Sigmoid colon (tissue), 3 donors: ENCODE results near the gene NR2F6.

Experiments
- CTCF ChIP-seq, 4 experiments: fragments of 450-650 bp in 3 of 4; fragments of 200-600 bp in 1 of 4; IDR thresholded peaks; one replicate each; pipeline ENCODE4 v1.5.1; 2016 to 2019; ENCODE audit warnings: antibody characterized with exemption in 4 of 4, mild to moderate bottlenecking in 3 of 4, moderate library complexity in 2 of 4
- POLR2A ChIP-seq, 2 donors: fragments of 450-650 bp; IDR thresholded peaks; one replicate each; pipeline ENCODE4 v1.6.1; 2016; ENCODE audit warnings: antibody characterized with exemption in 2 of 2, mild to moderate bottlenecking in 2 of 2, moderate library complexity in 2 of 2

GRCh38 chr19:17293605-17294004 lies 47.9 kb upstream of the NR2F6 start:
- TF ChIP-seq POLR2A (IDR thresholded peaks at IDR 0.05), result no peak
- no peak for TF ChIP-seq CTCF (IDR thresholded peaks at IDR 0.05)
